Small intestine (tissue), 7 donors: ENCODE data around the gene BPTF. TPM values are rescaled to one million over a fixed set of nuclear protein-coding genes. Genes with fewer than 3 reads are reported as not detected.
A peak's percentile ranks its signal among the peaks of the same experiment; 100 is the strongest.

Experiments used
- DNase-seq, 2 donors: peaks; one replicate each; pipeline versions ENCODE4 v3.0.0 to v3.0.0-alpha.2; 2013
- FAIRE-seq: peaks from 2 replicates; lab custom pipeline; 2012; peaks lifted over from hg19 to GRCh38; lab: Jason Lieb, UNC
- H3K27ac ChIP-seq, 3 donors: one replicate each; pipeline ENCODE4 v1.5.1; 2013; ENCODE audit warnings: low read length in 2 of 3, mild to moderate bottlenecking in 2 of 3, control low read depth in 1 of 3, inconsistent platforms in 1 of 3, low read depth in 1 of 3, moderate library complexity in 1 of 3
- H3K27me3 ChIP-seq, 3 donors: one replicate each; pipeline ENCODE4 v1.6.1; 2013; ENCODE audit warnings: low read length in 3 of 3, inconsistent platforms in 1 of 3; ENCODE audit not compliant: control insufficient read depth in 3 of 3, insufficient read depth in 3 of 3
- H3K36me3 ChIP-seq, 3 donors: one replicate each; pipeline ENCODE4 v1.6.1; 2013; ENCODE audit warnings: low read length in 3 of 3, inconsistent platforms in 1 of 3, low read depth in 1 of 3, mild to moderate bottlenecking in 1 of 3, moderate library complexity in 1 of 3; ENCODE audit not compliant: control insufficient read depth in 3 of 3, insufficient read depth in 2 of 3
- H3K4me1 ChIP-seq, 3 donors: one replicate each; pipeline ENCODE4 v1.6.1; 2013; ENCODE audit warnings: low read length in 2 of 3, inconsistent platforms in 1 of 3, low read depth in 1 of 3, mild to moderate bottlenecking in 1 of 3, moderate library complexity in 1 of 3; ENCODE audit not compliant: control insufficient read depth in 3 of 3, insufficient read depth in 2 of 3
- H3K4me3 ChIP-seq, 3 donors: one replicate each; pipeline ENCODE4 v1.5.1; 2013; ENCODE audit warnings: low read length in 3 of 3, control low read depth in 1 of 3, inconsistent platforms in 1 of 3, low read depth in 1 of 3, mild to moderate bottlenecking in 1 of 3, moderate library complexity in 1 of 3
- H3K9me3 ChIP-seq, 2 donors: one replicate each; pipeline ENCODE4 v1.6.1; 2013; ENCODE audit warnings: low read depth in 1 of 2, low read length in 1 of 2; ENCODE audit not compliant: control insufficient read depth in 2 of 2, insufficient read depth in 1 of 2
- WGBS, 3 donors: extraction: QIAGEN DNeasy Blood & Tissue Kit; methylation state at CpG; one replicate each; pipeline ENCODE4 v1.1.7; 2013; 5-methylcytosine and 5-hydroxymethylcytosine counted together
- polyA plus RNA-seq, 4 donors: library from polyadenylated mRNA; stranded (reverse) in 3 of 4; unstranded in 1 of 4; fragments of 200-250 nt in 3 of 4; fragments of 120-200 nt in 1 of 4; gene quantifications; one replicate each; pipeline versions ENCODE4 v1.2.1 to v1.2.3, GENCODE V29; 2013
- donor health status: healthy with polysubstance abuse.
- donor health status: control.
- donor health status: control.
- donor health status: Bipolar disorder and iron deficiency.
- donor health status: healthy.

BPTF gene
- polyA plus RNA-seq, 4 donors, result 11.6 to 59.3 (median 17.5) TPM

DNA sequence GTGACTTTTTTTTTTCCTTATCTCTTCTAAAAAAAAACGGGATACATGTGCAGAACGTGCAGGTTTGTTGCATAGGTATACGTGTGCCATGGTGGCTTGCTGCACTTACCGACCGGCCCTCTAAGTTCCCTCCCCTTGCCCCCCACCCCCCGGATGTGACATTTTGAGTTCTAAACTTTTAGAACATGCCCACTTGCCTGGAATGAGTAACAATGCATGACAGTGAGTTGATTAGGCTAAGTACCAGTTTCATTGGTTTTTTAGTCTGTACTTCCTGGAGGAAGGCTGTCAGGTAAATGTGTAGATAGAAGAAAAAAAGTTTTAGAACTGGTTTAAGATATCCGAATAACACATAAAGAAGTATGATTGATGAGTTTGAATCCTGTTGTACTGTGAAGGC, 4.0 kb downstream of the BPTF start:
- Histone ChIP-seq H3K4me3 (peak overlapping the region in 1 of 3 donors; percentile 11), H3K27me3 (no peaks in the 10 kb centered on the region), H3K9me3 (no peaks in the 10 kb centered on the region), H3K4me1 (peaks cover 6 to 12% (median 12%) of the 10 kb centered on the region in 3 donors), H3K27ac (no peak overlapping the region), H3K36me3 (peaks cover 0 to 7% (median 0%) of the 10 kb centered on the region in 3 donors)
- no peak for FAIRE-seq
- DNase-seq, result peak in 1 of 2 donors; percentile 36
- 3 to 19% (median 5%) methylated on average over 7 of the region's 7 CpGs for WGBS, 3 donors

DNA sequence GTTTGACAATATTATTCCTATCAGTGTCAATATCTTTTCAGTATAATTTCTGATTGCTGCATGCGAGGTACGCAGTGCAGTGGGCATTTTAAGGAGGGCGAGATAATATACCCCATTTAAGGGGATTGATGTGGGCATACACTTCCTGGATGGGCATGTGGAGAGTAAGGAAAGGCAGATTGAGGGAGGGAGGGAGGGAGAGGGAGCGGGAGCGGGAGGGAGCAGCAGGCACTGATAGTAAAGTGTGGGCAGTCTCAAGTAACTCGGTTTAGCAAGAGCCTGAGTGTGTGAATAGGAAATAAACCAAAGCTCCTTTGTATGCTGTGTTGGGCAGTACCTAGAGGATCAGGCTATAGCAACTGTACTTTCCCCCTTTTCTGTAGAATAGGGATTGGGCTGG, 5.1 kb downstream of the BPTF start:
- no peak for FAIRE-seq
- 32 to 53% (median 39%) methylated on average over 6 of the region's 6 CpGs for WGBS, 3 donors
- Histone ChIP-seq H3K27me3 (no peaks in the 10 kb centered on the region), H3K4me3 (no peak overlapping the region), H3K4me1 (peaks cover 6 to 12% (median 12%) of the 10 kb centered on the region in 3 donors), H3K36me3 (peaks cover 0 to 4% (median 0%) of the 10 kb centered on the region in 3 donors), H3K9me3 (no peaks in the 10 kb centered on the region), H3K27ac (peak overlapping the region in 1 of 3 donors; percentile 16)
- peak; percentile 22 to 35 for DNase-seq

DNA sequence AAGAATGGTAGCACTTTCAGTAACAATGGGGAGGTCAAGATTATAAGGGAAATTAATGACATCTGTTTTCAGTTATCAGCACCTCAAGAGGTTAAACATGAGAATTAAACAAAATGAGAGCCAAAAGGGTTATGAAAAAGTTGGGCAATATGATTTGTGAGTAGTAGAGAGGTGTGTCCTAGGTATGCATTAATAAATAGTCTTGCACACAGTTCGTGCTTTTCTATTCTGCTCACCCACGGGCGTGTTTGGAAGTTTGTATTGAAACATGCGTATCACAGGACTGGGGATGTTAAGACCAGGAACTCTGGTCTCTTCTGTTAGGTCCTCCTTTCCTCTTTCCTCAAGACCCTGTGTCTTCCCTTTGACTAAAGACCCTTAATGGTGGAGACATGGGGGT, 6.0 kb downstream of the BPTF start:
- 64 to 81% (median 67%) methylated on average over 4 of the region's 4 CpGs for WGBS, 3 donors
- no peak for DNase-seq
- no peaks in the 10 kb centered on the region for H3K9me3 ChIP-seq
- H3K27ac ChIP-seq, result no peak overlapping the region
- no peak overlapping the region for H3K4me3 ChIP-seq
- H3K4me1 ChIP-seq, result peaks cover 6 to 14% (median 12%) of the 10 kb centered on the region in 3 donors
- FAIRE-seq, result no peak
- no peaks in the 10 kb centered on the region for H3K27me3 ChIP-seq
- peaks cover 0 to 4% (median 0%) of the 10 kb centered on the region in 3 donors for H3K36me3 ChIP-seq

DNA sequence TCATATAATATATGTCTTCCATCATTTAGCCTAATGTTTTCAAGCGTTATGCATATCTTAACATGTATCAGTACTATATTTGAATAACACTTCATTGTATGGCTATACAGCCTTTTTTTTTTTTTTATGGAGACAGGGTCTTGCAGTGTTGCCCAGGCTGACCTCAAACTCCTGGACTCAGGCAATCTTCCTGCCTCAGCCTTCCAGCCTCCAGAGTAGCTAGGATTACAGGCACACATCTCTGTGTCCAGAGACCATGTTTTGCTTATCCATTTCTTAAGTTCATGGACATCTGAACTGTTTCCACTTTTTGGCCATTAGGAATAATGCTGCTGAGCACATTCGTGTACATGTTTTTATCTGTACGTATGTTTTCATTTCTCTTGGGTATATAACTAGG, 7.8 kb downstream of the BPTF start:
- H3K27ac ChIP-seq, result no peak overlapping the region
- no peaks in the 10 kb centered on the region for H3K9me3 ChIP-seq
- DNase-seq (no peak), FAIRE-seq (no peak)
- peaks cover 6 to 14% (median 7%) of the 10 kb centered on the region in 3 donors for H3K4me1 ChIP-seq
- no peaks in the 10 kb centered on the region for H3K27me3 ChIP-seq
- H3K36me3 ChIP-seq, result peaks cover 0 to 4% (median 0%) of the 10 kb centered on the region in 3 donors
- WGBS, 3 donors, result 94 to 95% (median 94%) methylated on average over 3 of the region's 3 CpGs
- no peak overlapping the region for H3K4me3 ChIP-seq

DNA sequence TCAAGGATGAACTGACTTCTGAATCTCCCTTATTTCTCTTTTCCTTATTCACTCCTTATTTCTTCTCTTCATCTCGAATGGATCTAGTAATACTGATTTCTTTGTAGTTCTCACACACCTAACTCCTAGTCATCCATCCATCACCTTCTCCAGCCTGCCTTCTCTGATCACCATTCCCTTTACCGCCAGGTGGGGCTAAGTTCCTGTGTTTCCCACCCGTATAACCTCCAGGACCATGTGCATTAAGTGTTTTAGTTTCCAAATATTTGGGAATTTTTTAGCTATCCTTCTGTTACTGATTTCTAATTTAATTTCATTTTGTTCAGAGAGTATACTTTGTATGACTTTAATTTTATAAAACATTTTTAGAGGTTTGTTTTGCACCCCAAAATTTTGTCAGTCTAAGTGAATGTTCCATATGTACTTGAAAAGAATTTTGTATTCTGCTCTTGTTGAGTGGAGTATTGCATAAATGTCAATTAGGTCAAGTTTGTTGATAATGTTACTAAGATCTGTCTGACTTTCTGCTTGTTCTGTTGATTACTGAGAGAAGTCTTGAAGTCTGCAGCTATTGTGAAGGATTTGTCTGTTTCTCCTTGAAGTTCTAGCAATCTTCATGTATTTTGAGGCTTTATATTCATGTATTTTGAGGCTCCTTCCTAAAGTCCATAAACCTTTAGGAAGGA, 8.8 kb downstream of the BPTF start:
- WGBS, 3 donors, result 87 to 96% (median 95%) methylated on average over 3 of the region's 3 CpGs
- Histone ChIP-seq H3K36me3 (peaks cover 0 to 2% (median 0%) of the 10 kb centered on the region in 3 donors), H3K9me3 (no peaks in the 10 kb centered on the region), H3K4me3 (no peak overlapping the region), H3K27me3 (no peaks in the 10 kb centered on the region), H3K4me1 (peaks cover 5 to 14% (median 6%) of the 10 kb centered on the region in 3 donors), H3K27ac (no peak overlapping the region)
- DNase-seq (no peak), FAIRE-seq (no peak)

DNA sequence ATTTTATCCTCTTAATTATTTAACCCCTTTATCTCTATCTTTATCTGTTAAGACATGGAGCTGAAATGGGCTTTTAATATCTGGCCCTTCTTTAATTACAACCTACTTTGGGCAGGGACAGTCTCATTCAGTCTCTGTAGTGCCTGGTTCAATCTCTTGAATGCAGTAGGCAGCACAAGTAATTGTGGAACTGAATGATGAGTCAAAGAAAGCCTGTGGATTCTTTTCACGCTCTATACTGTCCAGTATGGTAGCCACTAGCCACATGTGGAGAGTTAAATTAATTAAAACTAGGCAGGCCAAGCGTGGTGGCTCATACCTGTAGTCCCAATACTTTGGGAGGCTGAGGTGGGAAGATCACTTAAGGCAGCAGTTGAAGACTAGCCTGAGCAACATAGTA, 9.3 kb downstream of the BPTF start:
- DNase-seq (no peak), FAIRE-seq (no peak)
- Histone ChIP-seq H3K9me3 (no peaks in the 10 kb centered on the region), H3K4me3 (no peak overlapping the region), H3K27ac (no peak overlapping the region), H3K4me1 (peaks cover 5 to 11% (median 6%) of the 10 kb centered on the region in 3 donors), H3K27me3 (no peaks in the 10 kb centered on the region), H3K36me3 (peaks cover 0 to 2% (median 0%) of the 10 kb centered on the region in 3 donors)
- WGBS, 3 donors, result 87 to 96% (median 94%) methylated on average over 2 of the region's 2 CpGs

DNA sequence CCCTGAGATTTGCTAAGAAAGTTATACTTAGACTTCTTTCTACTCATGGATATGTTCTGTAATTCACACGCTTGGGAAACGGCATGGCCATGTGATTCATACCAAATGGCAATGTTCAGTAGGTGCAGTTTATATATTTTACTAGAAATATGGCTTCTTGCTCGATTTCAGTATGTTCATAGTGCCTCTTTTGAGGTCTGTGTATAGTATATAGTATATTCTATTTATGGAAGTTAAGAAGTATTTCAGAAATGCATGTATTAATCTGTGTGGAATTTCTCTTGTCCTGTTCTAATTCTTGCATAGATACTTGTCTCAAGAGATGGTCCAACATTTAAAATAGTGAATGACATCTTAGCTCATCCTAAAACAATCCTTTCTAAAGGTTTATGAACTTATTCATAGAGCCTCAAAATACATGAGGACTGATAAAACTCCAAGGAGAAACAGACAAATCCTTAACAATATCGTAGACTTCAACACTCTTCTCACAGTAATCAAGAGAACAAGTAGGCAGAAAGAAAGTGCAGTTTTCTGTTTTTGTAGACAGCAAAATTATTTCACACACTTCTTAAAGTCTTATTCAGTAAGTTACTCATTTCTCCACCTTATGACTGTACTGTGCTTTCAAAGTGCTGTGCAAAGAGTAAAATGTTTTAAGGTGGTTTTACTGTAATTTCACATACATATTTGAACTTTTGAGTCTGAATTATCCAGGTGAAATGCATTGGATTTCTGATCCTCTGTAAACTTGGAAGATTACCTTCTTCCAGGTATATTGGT, 11.1 kb downstream of the BPTF start:
- DNase-seq (no peak), FAIRE-seq (no peak)
- Histone ChIP-seq H3K27me3 (no peaks in the 10 kb centered on the region), H3K36me3 (peaks cover 0 to 9% (median 0%) of the 10 kb centered on the region in 3 donors), H3K9me3 (no peaks in the 10 kb centered on the region), H3K27ac (no peak overlapping the region), H3K4me1 (peaks cover 0 to 2% (median 2%) of the 10 kb centered on the region in 3 donors), H3K4me3 (no peak overlapping the region)
- 43 to 55% (median 51%) methylated on average over 4 of the region's 4 CpGs for WGBS, 3 donors

DNA sequence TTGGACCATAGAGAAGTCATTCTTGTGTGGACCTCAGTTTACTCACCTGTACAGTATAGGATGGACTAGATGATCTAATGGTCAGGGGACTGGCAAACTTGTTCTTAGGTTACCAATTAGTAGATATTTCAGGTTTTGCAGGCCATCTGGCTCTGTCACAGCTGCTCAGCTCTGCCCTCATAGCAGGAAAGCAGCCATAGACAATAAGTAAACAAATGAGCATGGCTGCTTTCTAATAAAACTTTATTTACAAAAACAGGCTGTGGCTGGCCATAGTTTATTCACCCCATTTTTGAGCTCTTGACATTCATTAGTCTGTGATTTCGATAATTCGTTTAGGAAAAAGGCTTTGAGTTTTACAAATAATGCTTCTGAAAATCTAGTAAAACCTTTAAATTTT, 12.7 kb downstream of the BPTF start:
- Histone ChIP-seq H3K9me3 (no peaks in the 10 kb centered on the region), H3K4me1 (peaks cover 0 to 2% (median 0%) of the 10 kb centered on the region in 3 donors), H3K27ac (no peak overlapping the region), H3K27me3 (no peaks in the 10 kb centered on the region), H3K4me3 (no peak overlapping the region), H3K36me3 (peaks cover 0 to 9% (median 0%) of the 10 kb centered on the region in 3 donors)
- no peak for FAIRE-seq
- no peak for DNase-seq
- WGBS, 3 donors, result 94 to 96% (median 95%) methylated on average over 2 of the region's 2 CpGs
